GM18526 (cell line): Measurements from ENCODE around the gene RGP1.

Experiments
- POLR2A ChIP-seq: IDR thresholded peaks from 3 replicates; pipeline ENCODE4 v1.6.1; 2011; ENCODE audit not compliant: insufficient read length; ENCODE audit errors: extremely low read depth

RGP1 gene

GRCh38 chr9:35748858-35749514 lies at the start of gene RGP1, which contains the start of gene GBA2:
Gene RGP1 (plus strand): TSS chr9:35749287. CDS start chr9:35749756, 469 bp downstream.
Gene GBA2 (minus strand): TSS chr9:35749228. CDS start chr9:35748704, 524 bp downstream.
- TF ChIP-seq POLR2A, result peak; percentile 79

GRCh38 chr9:35700031-35700430 lies 49.1 kb upstream of the RGP1 start:
- no peak for TF ChIP-seq POLR2A

GRCh38 chr9:35700942-35701341 lies 48.1 kb upstream of the RGP1 start:
- TF ChIP-seq POLR2A, result no peak

- no peak for TF ChIP-seq POLR2A
Measured at GRCh38 chr9:35702696-35703095, 46.4 kb upstream of the RGP1 start.

- TF ChIP-seq POLR2A, result no peak
Measured at GRCh38 chr9:35703906-35704672, 45.0 kb upstream of the RGP1 start.

- TF ChIP-seq POLR2A, result no peak
Measured at GRCh38 chr9:35705372-35705771, 43.7 kb upstream of the RGP1 start.

- no peak for TF ChIP-seq POLR2A
Measured at GRCh38 chr9:35705836-35706430, 43.2 kb upstream of the RGP1 start.

- no peak for TF ChIP-seq POLR2A
Measured at GRCh38 chr9:35706951-35707350, 42.1 kb upstream of the RGP1 start.

- no peak for TF ChIP-seq POLR2A
Measured at GRCh38 chr9:35708146-35708545, 40.9 kb upstream of the RGP1 start.

GRCh38 chr9:35710818-35711500 lies 38.1 kb upstream of the RGP1 start:
- no peak for TF ChIP-seq POLR2A

GRCh38 chr9:35711501-35712428 lies 37.3 kb upstream of the RGP1 start:
- TF ChIP-seq POLR2A, result no peak

GRCh38 chr9:35712762-35713400 lies 36.2 kb upstream of the RGP1 start:
- TF ChIP-seq POLR2A, result no peak

GRCh38 chr9:35713578-35713977 lies 35.5 kb upstream of the RGP1 start:
- TF ChIP-seq POLR2A, result no peak

- no peak for TF ChIP-seq POLR2A
Measured at GRCh38 chr9:35714123-35714522, 35.0 kb upstream of the RGP1 start.
